HepG2 (cell line): ENCODE measurements around the gene NOCT. TPM values are rescaled to one million over a fixed set of nuclear protein-coding genes. Genes with fewer than 3 reads are reported as not detected.
A peak's percentile ranks its signal among the peaks of the same experiment; 100 is the strongest.

Experiments
- BORCS8-MEF2B ChIP-seq: sonication (generic); formaldehyde crosslinking; IDR thresholded peaks from 2 replicates; pipeline ENCODE4 v1.8.0; 2022; ENCODE audit warnings: mild to moderate bottlenecking, missing genetic modification reagents
- CCDC6 ChIP-seq: sonication (generic); formaldehyde crosslinking; IDR thresholded peaks from 2 replicates; pipeline ENCODE4 v1.8.1; 2022; ENCODE audit warnings: mild to moderate bottlenecking, missing genetic modification reagents, moderate library complexity
- EP300 ChIP-seq, 3 experiments: sonication (generic) in 1 of 3; formaldehyde crosslinking in 1 of 3; IDR thresholded peaks; 2 replicates each; pipeline versions ENCODE4 v1.5.1 to v1.6.1; 2011 to 2020; ENCODE audit warnings: low read depth in 2 of 3, low read length in 2 of 3, borderline replicate concordance in 1 of 3, improper control_type of control experiment in 1 of 3, mild to moderate bottlenecking in 1 of 3, missing genetic modification reagents in 1 of 3, moderate library complexity in 1 of 3
- ETV5 ChIP-seq: IDR thresholded peaks from 2 replicates; pipeline ENCODE4 v1.6.1; 2018; ENCODE audit warnings: missing biosample characterization, missing genetic modification reagents, inconsistent platforms, borderline replicate concordance
- FOXO1 ChIP-seq: sonication (generic); formaldehyde crosslinking; IDR thresholded peaks from 2 replicates; pipeline ENCODE4 v1.4.0; 2020; ENCODE audit warnings: missing genetic modification reagents
- GATAD1 ChIP-seq: IDR thresholded peaks from 2 replicates; pipeline ENCODE4 v1.6.1; 2016; ENCODE audit warnings: missing genetic modification reagents, missing compliant biosample characterization
- GPN1 ChIP-seq: sonication (generic); formaldehyde crosslinking; IDR thresholded peaks from 2 replicates; pipeline ENCODE4 v1.5.1; 2020; ENCODE audit warnings: missing genetic modification reagents, borderline replicate concordance
- HMG20A ChIP-seq: IDR thresholded peaks from 2 replicates; pipeline ENCODE4 v1.6.1; 2016; ENCODE audit warnings: borderline replicate concordance
- MIXL1 ChIP-seq: IDR thresholded peaks from 2 replicates; pipeline ENCODE4 v1.6.1; 2016
- SCMH1 ChIP-seq: sonication (generic); formaldehyde crosslinking; IDR thresholded peaks from 2 replicates; pipeline ENCODE4 v1.9.0; 2021; ENCODE audit warnings: missing genetic modification reagents, mild to moderate bottlenecking, borderline replicate concordance
- SMAD1 ChIP-seq: sonication (generic); formaldehyde crosslinking; IDR thresholded peaks from 2 replicates; pipeline ENCODE4 v1.4.0; 2020; ENCODE audit warnings: missing genetic modification reagents, low read depth, mild to moderate bottlenecking, borderline replicate concordance
- TAF1 ChIP-seq: sonication (generic); formaldehyde crosslinking; IDR thresholded peaks from 2 replicates; pipeline ENCODE4 v1.4.0; 2020; ENCODE audit warnings: missing genetic modification reagents
- ZBTB7A ChIP-seq: sonication (generic); formaldehyde crosslinking; IDR thresholded peaks from 2 replicates; pipeline ENCODE4 v1.8.0; 2022; ENCODE audit warnings: mild to moderate bottlenecking, missing genetic modification reagents
- ZKSCAN5 ChIP-seq: sonication (generic); formaldehyde crosslinking; IDR thresholded peaks from 2 replicates; pipeline ENCODE4 v1.5.1; 2020; ENCODE audit warnings: mild to moderate bottlenecking, missing genetic modification reagents
- ZNF280B ChIP-seq: sonication (generic); formaldehyde crosslinking; IDR thresholded peaks from 2 replicates; pipeline ENCODE4 v1.5.0; 2020; ENCODE audit warnings: missing genetic modification reagents, mild to moderate bottlenecking, borderline replicate concordance
- ZNF292 ChIP-seq: sonication (generic); formaldehyde crosslinking; IDR thresholded peaks from 2 replicates; pipeline ENCODE4 v1.8.1; 2022; ENCODE audit warnings: mild to moderate bottlenecking, low read depth, missing genetic modification reagents, borderline replicate concordance
- ZNF331 ChIP-seq: sonication (generic); formaldehyde crosslinking; IDR thresholded peaks from 2 replicates; pipeline ENCODE4 v1.4.0; 2020; ENCODE audit warnings: missing genetic modification reagents
- ZNF577 ChIP-seq: sonication (generic); formaldehyde crosslinking; IDR thresholded peaks from 2 replicates; pipeline ENCODE4 v1.4.0; 2020; ENCODE audit warnings: mild to moderate bottlenecking, low read depth, missing genetic modification reagents, borderline replicate concordance
- ZNF710 ChIP-seq: sonication (generic); formaldehyde crosslinking; IDR thresholded peaks from 2 replicates; pipeline ENCODE4 v1.5.0; 2020; ENCODE audit warnings: mild to moderate bottlenecking, missing genetic modification reagents, borderline replicate concordance
- ZNF780A ChIP-seq: sonication (generic); formaldehyde crosslinking; IDR thresholded peaks from 2 replicates; pipeline ENCODE4 v1.8.0; 2022; ENCODE audit warnings: mild to moderate bottlenecking, missing genetic modification reagents, moderate library complexity
- ZSCAN20 ChIP-seq: sonication (generic); formaldehyde crosslinking; IDR thresholded peaks from 2 replicates; pipeline ENCODE4 v1.4.0; 2020; ENCODE audit warnings: missing genetic modification reagents, mild to moderate bottlenecking, borderline replicate concordance
- polyA plus RNA-seq, 8 experiments: library from polyadenylated mRNA; depleted of rRNA in 3 of 8; stranded (reverse) in 7 of 8; unstranded in 1 of 8; fragments of >200 nt; fragmentation: Illumina TruSeq in 4 of 8; extraction: Trizol in 4 of 8; gene quantifications; 2 replicates each; pipeline versions ENCODE4 v1.2.1 to v1.2.3, GENCODE V29; 2011 to 2016; ENCODE audit warnings: low read depth in 4 of 8, missing spikeins in 1 of 8, mixed read lengths in 1 of 8; ENCODE audit not compliant: insufficient read depth in 1 of 8
- total RNA-seq, 5 experiments: library from RNA; depleted of rRNA; stranded (reverse); fragments of >200 nt; fragmentation: Illumina TruSeq; extraction: Trizol; gene quantifications; 2 replicates each; pipeline ENCODE4 v1.2.3, GENCODE V29; 2016; ENCODE audit warnings: low read depth in 1 of 5
- TF ChIP-seq, protein P1 (sequence below): sonication (generic); formaldehyde crosslinking; IDR thresholded peaks from 2 replicates; pipeline ENCODE4 v1.5.0; 2020; ENCODE audit warnings: mild to moderate bottlenecking, missing genetic modification reagents, borderline replicate concordance

The NOCT gene
- total and polyA plus RNA-seq, 2 of the 13 experiments (the other 11 are each of a cell fraction or from before 2014, with no cell fraction given) = 3.6 to 13.1 TPM

GRCh38 chr4:139015269-139015947 is at the start of gene NOCT (continued):
- TF ChIP-seq, protein P1, sequence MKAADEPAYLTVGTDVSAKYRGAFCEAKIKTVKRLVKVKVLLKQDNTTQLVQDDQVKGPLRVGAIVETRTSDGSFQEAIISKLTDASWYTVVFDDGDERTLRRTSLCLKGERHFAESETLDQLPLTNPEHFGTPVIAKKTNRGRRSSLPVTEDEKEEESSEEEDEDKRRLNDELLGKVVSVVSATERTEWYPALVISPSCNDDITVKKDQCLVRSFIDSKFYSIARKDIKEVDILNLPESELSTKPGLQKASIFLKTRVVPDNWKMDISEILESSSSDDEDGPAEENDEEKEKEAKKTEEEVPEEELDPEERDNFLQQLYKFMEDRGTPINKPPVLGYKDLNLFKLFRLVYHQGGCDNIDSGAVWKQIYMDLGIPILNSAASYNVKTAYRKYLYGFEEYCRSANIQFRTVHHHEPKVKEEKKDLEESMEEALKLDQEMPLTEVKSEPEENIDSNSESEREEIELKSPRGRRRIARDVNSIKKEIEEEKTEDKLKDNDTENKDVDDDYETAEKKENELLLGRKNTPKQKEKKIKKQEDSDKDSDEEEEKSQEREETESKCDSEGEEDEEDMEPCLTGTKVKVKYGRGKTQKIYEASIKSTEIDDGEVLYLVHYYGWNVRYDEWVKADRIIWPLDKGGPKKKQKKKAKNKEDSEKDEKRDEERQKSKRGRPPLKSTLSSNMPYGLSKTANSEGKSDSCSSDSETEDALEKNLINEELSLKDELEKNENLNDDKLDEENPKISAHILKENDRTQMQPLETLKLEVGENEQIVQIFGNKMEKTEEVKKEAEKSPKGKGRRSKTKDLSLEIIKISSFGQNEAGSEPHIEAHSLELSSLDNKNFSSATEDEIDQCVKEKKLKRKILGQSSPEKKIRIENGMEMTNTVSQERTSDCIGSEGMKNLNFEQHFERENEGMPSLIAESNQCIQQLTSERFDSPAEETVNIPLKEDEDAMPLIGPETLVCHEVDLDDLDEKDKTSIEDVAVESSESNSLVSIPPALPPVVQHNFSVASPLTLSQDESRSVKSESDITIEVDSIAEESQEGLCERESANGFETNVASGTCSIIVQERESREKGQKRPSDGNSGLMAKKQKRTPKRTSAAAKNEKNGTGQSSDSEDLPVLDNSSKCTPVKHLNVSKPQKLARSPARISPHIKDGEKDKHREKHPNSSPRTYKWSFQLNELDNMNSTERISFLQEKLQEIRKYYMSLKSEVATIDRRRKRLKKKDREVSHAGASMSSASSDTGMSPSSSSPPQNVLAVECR (CRISPR knock-in tag) = peak; percentile 93
- TF ChIP-seq ZBTB7A (CRISPR knock-in tag) = no peak
- no peak for TF ChIP-seq HMG20A (CRISPR knock-in tag)
- peak; percentile 12; the same call in 1 of the 2 replicates for TF ChIP-seq ETV5
- TF ChIP-seq ZSCAN20 = no peak
- TF ChIP-seq GPN1 (CRISPR knock-in tag) = no peak
- TF ChIP-seq CCDC6 (CRISPR knock-in tag) = peak; percentile 96
- peak; percentile 41 for TF ChIP-seq FOXO1 (CRISPR knock-in tag)
- TF ChIP-seq GATAD1 (CRISPR knock-in tag) = peak; percentile 62
- TF ChIP-seq ZNF331 (CRISPR knock-in tag) = peak; percentile 27; the same call in 1 of the 2 replicates
- no peak for TF ChIP-seq ZKSCAN5
- peak; percentile 66; the same call in 1 of the 2 replicates for TF ChIP-seq ZNF280B (CRISPR knock-in tag)
- no peak for TF ChIP-seq BORCS8-MEF2B (CRISPR knock-in tag)
- 0 out of 4 replicates have a peak, but pooled peaks of 1 of the 2 experiments have one; percentile 15 for TF ChIP-seq EP300 (IDR thresholded peaks at IDR 0.05; ENCODE audit: low read depth in 2 of 2, low read length in 2 of 2)
- TF ChIP-seq EP300 (CRISPR knock-in tag; IDR thresholded peaks at IDR 0.05; ENCODE audit: borderline replicate concordance) = no peak
- TF ChIP-seq TAF1 (CRISPR knock-in tag) = peak; percentile 98
- no peak; the same call in 1 of the 2 replicates for TF ChIP-seq SMAD1 (CRISPR knock-in tag)
- TF ChIP-seq ZNF710 (CRISPR knock-in tag) = no peak
- peak; percentile 79; the same call in 1 of the 2 replicates for TF ChIP-seq ZNF292
- TF ChIP-seq ZNF577 (CRISPR knock-in tag) = no peak
- no peak for TF ChIP-seq SCMH1 (CRISPR knock-in tag)
- peak; percentile 34 for TF ChIP-seq MIXL1
- TF ChIP-seq ZNF780A = peak; percentile 92; the same call in 1 of the 2 replicates
